ENCODE measurements around the gene TLE2.
A peak's percentile ranks its signal among the peaks of the same experiment; 100 is the strongest.

The TLE2 gene

GRCh38 chr19:2950286-2951124 is 78.6 kb downstream of the TLE2 start:
- peak; percentile 100 for DNase-seq (ENCODE audit: low read depth in 3 of 3)

DNA sequence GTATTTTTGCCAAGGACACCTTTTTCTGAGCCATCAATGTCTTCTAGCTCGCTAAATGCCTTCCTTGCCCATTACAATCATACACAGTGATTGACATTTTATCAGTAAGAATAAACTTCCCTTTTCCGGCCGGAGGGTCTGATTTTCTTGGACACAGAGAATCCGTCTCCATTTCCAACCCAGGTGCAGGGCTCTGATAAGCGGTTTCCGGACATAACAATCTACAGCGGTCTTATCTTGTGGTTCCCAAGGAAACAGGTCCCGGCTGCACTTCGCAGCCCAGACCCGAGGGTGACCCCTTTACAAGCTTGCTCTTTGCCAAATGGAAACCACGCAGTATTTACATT is 79.2 kb downstream of the TLE2 start:
- DNase-seq (ENCODE audit: low read depth in 3 of 3): no peak
